Measurements from ENCODE around the gene RNF19B.

DNA sequence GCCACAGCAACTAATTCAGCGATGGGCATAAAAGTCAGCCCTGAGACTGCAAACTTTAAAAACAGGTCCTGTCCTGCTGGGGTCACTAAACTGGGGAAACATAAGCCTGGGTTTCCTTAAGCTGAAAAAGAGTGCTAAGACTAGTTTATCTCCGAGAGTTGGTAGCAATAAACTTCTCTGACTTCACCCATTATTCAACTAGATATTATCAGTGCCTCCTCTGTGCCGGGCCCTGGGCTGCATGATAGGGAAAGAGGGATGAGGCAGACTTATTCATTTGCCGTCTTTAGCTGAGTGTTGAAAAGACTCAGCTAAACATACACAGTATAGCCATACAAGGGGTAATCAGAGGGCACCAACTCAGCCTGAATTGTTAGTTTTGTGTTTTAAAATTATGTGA, 39.0 kb upstream of the RNF19B start:
- TF ChIP-seq GATA2 (IDR thresholded peaks at IDR 0.05; ENCODE audit: low read depth, low read length) (no peak), GATA3 (IDR thresholded peaks at IDR 0.05; ENCODE audit: low read depth, low read length) (no peak)

Measured in SH-SY5Y (cell line).